Lung (tissue), 12 donors: ENCODE measurements around the gene PTGES2. TPM values are rescaled to one million over a fixed set of nuclear protein-coding genes. Genes with fewer than 3 reads are reported as not detected.

Source experiments
- ATAC-seq: fragments of 200-7000 bp; cut with Tn5 transposase; one replicate; pipeline ENCODE4 v1.9.1; 2020; ENCODE audit warnings: moderate number of reproducible peaks; ENCODE audit not compliant: insufficient read depth, low FRiP score
- DNase-seq, 3 donors: peaks; one replicate each; pipeline ENCODE4 v3.0.0-alpha.2; 2013 to 2017
- H3K27ac ChIP-seq, 2 donors: one replicate each; pipeline ENCODE4 v1.5.1; 2013; ENCODE audit warnings: mild to moderate bottlenecking in 2 of 2, moderate library complexity in 2 of 2, control low read depth in 1 of 2, inconsistent platforms in 1 of 2, low read depth in 1 of 2, low read length in 1 of 2
- H3K27me3 ChIP-seq, 3 donors: one replicate each; pipeline ENCODE4 v1.5.1; 2013; ENCODE audit warnings: low read length in 2 of 3; ENCODE audit not compliant: control insufficient read depth in 3 of 3, insufficient read depth in 3 of 3
- H3K36me3 ChIP-seq, 4 donors: one replicate each; pipeline ENCODE4 v1.5.1; 2013; ENCODE audit warnings: low read length in 4 of 4, mild to moderate bottlenecking in 1 of 4, moderate library complexity in 1 of 4; ENCODE audit not compliant: control insufficient read depth in 4 of 4, insufficient read depth in 4 of 4
- H3K4me1 ChIP-seq, 5 donors: one replicate each; pipeline ENCODE4 v1.5.1; 2013; ENCODE audit warnings: low read length in 5 of 5, mild to moderate bottlenecking in 2 of 5, moderate library complexity in 1 of 5; ENCODE audit not compliant: control insufficient read depth in 5 of 5, insufficient read depth in 5 of 5
- H3K4me3 ChIP-seq: one replicate; pipeline ENCODE4 v1.5.1; 2013; ENCODE audit warnings: mild to moderate bottlenecking, control low read depth, moderate library complexity
- H3K9ac ChIP-seq, 2 donors: one replicate each; pipeline ENCODE4 v1.5.1; 2013; ENCODE audit warnings: low read length in 2 of 2, control low read depth in 1 of 2; ENCODE audit not compliant: insufficient read depth in 1 of 2
- H3K9me3 ChIP-seq, 4 donors: one replicate each; pipeline ENCODE4 v1.5.1; 2013; ENCODE audit warnings: low read length in 3 of 4, mild to moderate bottlenecking in 1 of 4, moderate library complexity in 1 of 4; ENCODE audit not compliant: control insufficient read depth in 4 of 4, insufficient read depth in 3 of 4
- CTCF ChIP-seq: IDR thresholded peaks from 2 replicates; pipeline ENCODE4 v1.5.1; 2012; ENCODE audit warnings: mild to moderate bottlenecking; ENCODE audit errors: control extremely low read depth, extremely low read depth
- WGBS, 2 donors: extraction: QIAGEN DNeasy Blood & Tissue Kit; methylation state at CpG; one replicate each; pipeline ENCODE4 v1.1.7; 2013; 5-methylcytosine and 5-hydroxymethylcytosine counted together
- polyA plus RNA-seq, 2 donors: library from polyadenylated mRNA; stranded (reverse); fragments of 200-250 nt; gene quantifications; one replicate each; pipeline ENCODE4 v1.2.1, GENCODE V29; 2013
- total RNA-seq, 2 donors: library from RNA; depleted of rRNA in 1 of 2; stranded (reverse); fragments of >200 nt in 1 of 2; gene quantifications; one replicate each; pipeline ENCODE4 v1.2.1, GENCODE V29; 2014 to 2021
- donor health status: control.
- donor health status: control.
- donor health status: Bipolar disorder and iron deficiency.
- donor health status: healthy.
- donor health status: DM: yes; HTN: yes; CAD: no.

Gene PTGES2
- total and polyA plus RNA-seq, 4 donors = 42.0 to 66.8 (median 54.7) TPM

DNA sequence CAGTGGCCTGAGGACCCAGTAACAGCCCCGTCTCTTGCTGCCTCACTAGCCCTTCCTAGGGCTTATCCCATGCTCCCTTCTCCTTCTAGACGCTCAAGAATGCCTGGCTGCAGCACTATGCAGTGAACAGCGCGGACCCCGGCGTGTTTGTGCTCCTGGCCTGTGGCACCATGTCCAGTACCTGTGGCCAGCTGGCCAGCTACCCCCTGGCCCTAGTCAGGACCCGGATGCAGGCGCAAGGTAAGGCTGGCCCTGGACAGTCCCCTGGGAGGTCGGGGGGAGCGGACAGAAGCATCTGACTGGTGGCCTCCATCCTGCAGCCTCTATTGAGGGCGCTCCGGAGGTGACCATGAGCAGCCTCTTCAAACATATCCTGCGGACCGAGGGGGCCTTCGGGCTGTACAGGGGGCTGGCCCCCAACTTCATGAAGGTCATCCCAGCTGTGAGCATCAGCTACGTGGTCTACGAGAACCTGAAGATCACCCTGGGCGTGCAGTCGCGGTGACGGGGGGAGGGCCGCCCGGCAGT lies 20.5 kb downstream of the PTGES2 start:
- ATAC-seq = no peak
- 97 to 99% methylated on average over 23 of the region's 23 CpGs for WGBS, 2 donors
- peaks cover 0 to 12% (median 0%) of the 10 kb centered on the region in 5 donors for H3K4me1 ChIP-seq
- no peak overlapping the region for H3K9ac ChIP-seq
- H3K27me3 ChIP-seq = no peaks in the 10 kb centered on the region
- no peak overlapping the region for H3K27ac ChIP-seq
- peaks cover 17 to 59% (median 41%) of the 10 kb centered on the region in 4 donors for H3K36me3 ChIP-seq
- TF ChIP-seq CTCF = no peak
- H3K9me3 ChIP-seq = no peaks in the 10 kb centered on the region
- H3K4me3 ChIP-seq = no peak overlapping the region
- DNase-seq = no peak

DNA sequence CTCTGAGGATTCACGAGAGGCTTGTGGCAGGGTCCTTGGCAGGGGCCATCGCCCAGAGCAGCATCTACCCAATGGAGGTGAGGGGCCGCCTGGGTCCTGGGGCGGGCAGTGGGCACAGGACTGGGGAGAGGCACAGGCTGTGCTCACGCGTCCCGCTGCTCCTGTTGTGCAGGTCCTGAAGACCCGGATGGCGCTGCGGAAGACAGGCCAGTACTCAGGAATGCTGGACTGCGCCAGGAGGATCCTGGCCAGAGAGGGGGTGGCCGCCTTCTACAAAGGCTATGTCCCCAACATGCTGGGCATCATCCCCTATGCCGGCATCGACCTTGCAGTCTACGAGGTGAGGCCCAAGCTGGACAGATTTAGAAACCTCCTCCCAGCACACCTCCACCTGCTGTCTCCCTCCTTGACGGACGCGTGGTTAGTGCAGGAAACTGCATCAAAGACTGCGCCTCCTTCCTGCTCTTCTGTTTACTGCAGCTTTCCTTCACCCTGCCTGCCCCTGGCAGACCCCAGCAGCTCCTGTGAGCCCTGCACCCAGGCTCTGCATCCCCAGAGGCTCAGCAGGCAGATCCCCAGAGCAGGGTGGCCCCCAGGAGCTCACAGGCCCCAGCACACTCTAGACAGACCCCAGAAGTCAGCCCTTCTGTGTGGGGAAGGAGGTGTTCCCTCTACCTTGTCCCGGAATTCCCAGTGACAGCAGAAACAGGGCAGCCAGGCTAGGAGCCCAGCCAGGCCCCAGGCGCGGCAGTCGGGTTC lies 21.2 kb downstream of the PTGES2 start:
- no peaks in the 10 kb centered on the region for H3K9me3 ChIP-seq
- 94 to 95% methylated on average over 23 of the region's 23 CpGs for WGBS, 2 donors
- peaks cover 0 to 12% (median 0%) of the 10 kb centered on the region in 5 donors for H3K4me1 ChIP-seq
- H3K36me3 ChIP-seq = peaks cover 17 to 65% (median 44%) of the 10 kb centered on the region in 4 donors
- DNase-seq = no peak
- no peaks in the 10 kb centered on the region for H3K27me3 ChIP-seq
- H3K27ac ChIP-seq = no peak overlapping the region
- H3K9ac ChIP-seq = no peak overlapping the region
- no peak for ATAC-seq
- no peak overlapping the region for H3K4me3 ChIP-seq
- TF ChIP-seq CTCF = no peak

- no peak for ATAC-seq
- Histone ChIP-seq H3K4me3 (no peak overlapping the region), H3K36me3 (peaks cover 17 to 71% (median 46%) of the 10 kb centered on the region in 4 donors), H3K4me1 (peaks cover 0 to 17% (median 5%) of the 10 kb centered on the region in 5 donors), H3K27me3 (no peaks in the 10 kb centered on the region), H3K27ac (no peak overlapping the region), H3K9ac (no peak overlapping the region), H3K9me3 (no peaks in the 10 kb centered on the region)
- no peak for DNase-seq
- WGBS, 2 donors = 91 to 95% methylated on average over 21 of the region's 21 CpGs
- TF ChIP-seq CTCF = no peak
These were observed 21.9 kb downstream of the PTGES2 start for GRCh38 chr9:128105538-128106175.
